Posterior cingulate gyrus (tissue), 11 donors: ENCODE measurements around the gene WNT10A.

Source experiments
- DNase-seq, 10 donors: peaks; one replicate each; pipeline versions ENCODE4 v3.0.0 to v3.0.0-alpha.2; 2020 to 2021; ENCODE audit warnings: mixed read lengths in 3 of 10
- intact Hi-C: fragments of 100-400 bp; cut with DNase I; formaldehyde crosslinking; loops from one replicate; pipeline ENCODE4 v1.15.1; 2023

WNT10A gene

GRCh38 chr2:218872645-218873358 is 7.8 kb upstream of the WNT10A start:
- DNase-seq, result no peak

GRCh38 chr2:218873359-218874194 is 7.1 kb upstream of the WNT10A start:
- intact Hi-C loops, result loop anchor here (10.0 kb wide), 1 partner anchor 281 kb away; no protein-coding TSS in a partner anchor
- no peak for DNase-seq

More at GRCh38 chr2:218872645-218873358, 7.8 kb upstream of the WNT10A start:
- intact Hi-C loops, result loop anchor here (10.0 kb wide), 1 partner anchor 282 kb away; no protein-coding TSS in a partner anchor

GRCh38 chr2:218875692-218876246 is 4.9 kb upstream of the WNT10A start:
- DNase-seq, result peak in 1 of 10 donors; percentile 5
- intact Hi-C loops, result loop anchor here (1.0 to 10.0 kb wide), 2 partner anchors 23 to 279 kb away; no protein-coding TSS in a partner anchor

GRCh38 chr2:218876562-218877219 is 4.0 kb upstream of the WNT10A start:
- DNase-seq, result peak; percentile 46 to 95 (median 80)
- intact Hi-C loops, result loop anchor here (1.0 to 10.0 kb wide), 2 partner anchors 22 to 278 kb away; no protein-coding TSS in a partner anchor

GRCh38 chr2:218877331-218877730 is 3.3 kb upstream of the WNT10A start:
- intact Hi-C loops, result loop anchor here (10.0 kb wide), 1 partner anchor 277 kb away; no protein-coding TSS in a partner anchor
- peak in 3 of 10 donors; percentile 5 to 54 (median 45) for DNase-seq

GRCh38 chr2:218877891-218878290 is 2.8 kb upstream of the WNT10A start:
- peak in 2 of 10 donors; percentile 42 to 54 for DNase-seq
- intact Hi-C loops, result loop anchor here (10.0 kb wide), 1 partner anchor 277 kb away; no protein-coding TSS in a partner anchor

GRCh38 chr2:218878486-218878885 is 2.2 kb upstream of the WNT10A start:
- intact Hi-C loops, result loop anchor here (10.0 kb wide), 1 partner anchor 276 kb away; no protein-coding TSS in a partner anchor
- DNase-seq, result peak in 3 of 10 donors; percentile 2 to 34 (median 8)

- peak in 3 of 10 donors; percentile 22 to 64 (median 52) for DNase-seq
- intact Hi-C loops, result loop anchor here (10.0 kb wide), 1 partner anchor 276 kb away; no protein-coding TSS in a partner anchor
Measured at GRCh38 chr2:218878926-218879761, 1.5 kb upstream of the WNT10A start.

GRCh38 chr2:218879776-218880101 is 913 bp upstream of the WNT10A start:
- intact Hi-C loops, result loop anchor here (10.0 kb wide), 1 partner anchor 275 kb away; no protein-coding TSS in a partner anchor
- peak in 2 of 10 donors; percentile 51 to 56 for DNase-seq

GRCh38 chr2:218880859-218881594 is 375 bp downstream of the WNT10A start:
- DNase-seq, result peak in 2 of 10 donors; percentile 47 to 66
- intact Hi-C loops, result no loop called here

- intact Hi-C loops, result no loop called here
- peak in 2 of 10 donors; percentile 63 to 67 for DNase-seq
Measured at GRCh38 chr2:218881744-218882460, 1.2 kb downstream of the WNT10A start.

GRCh38 chr2:218882461-218882816 is 1.8 kb downstream of the WNT10A start:
- DNase-seq, result no peak
- intact Hi-C loops, result no loop called here

- DNase-seq, result peak in 2 of 10 donors; percentile 39 to 57
- intact Hi-C loops, result no loop called here
Measured at GRCh38 chr2:218882866-218883366, 2.3 kb downstream of the WNT10A start.

- intact Hi-C loops, result no loop called here
- peak in 2 of 10 donors; percentile 76 to 80 for DNase-seq
Measured at GRCh38 chr2:218883491-218884490, 3.1 kb downstream of the WNT10A start.

- intact Hi-C loops, result no loop called here
- peak in 1 of 10 donors; percentile 49 for DNase-seq
Measured at GRCh38 chr2:218884519-218884918, 3.9 kb downstream of the WNT10A start.
